Measurements from ENCODE around the gene PREX1. TPM values are rescaled to one million over a fixed set of nuclear protein-coding genes. Genes with fewer than 3 reads are reported as not detected.

The PREX1 gene
- total RNA-seq, 1 donor from 2014 or later: 11.2 TPM

DNA sequence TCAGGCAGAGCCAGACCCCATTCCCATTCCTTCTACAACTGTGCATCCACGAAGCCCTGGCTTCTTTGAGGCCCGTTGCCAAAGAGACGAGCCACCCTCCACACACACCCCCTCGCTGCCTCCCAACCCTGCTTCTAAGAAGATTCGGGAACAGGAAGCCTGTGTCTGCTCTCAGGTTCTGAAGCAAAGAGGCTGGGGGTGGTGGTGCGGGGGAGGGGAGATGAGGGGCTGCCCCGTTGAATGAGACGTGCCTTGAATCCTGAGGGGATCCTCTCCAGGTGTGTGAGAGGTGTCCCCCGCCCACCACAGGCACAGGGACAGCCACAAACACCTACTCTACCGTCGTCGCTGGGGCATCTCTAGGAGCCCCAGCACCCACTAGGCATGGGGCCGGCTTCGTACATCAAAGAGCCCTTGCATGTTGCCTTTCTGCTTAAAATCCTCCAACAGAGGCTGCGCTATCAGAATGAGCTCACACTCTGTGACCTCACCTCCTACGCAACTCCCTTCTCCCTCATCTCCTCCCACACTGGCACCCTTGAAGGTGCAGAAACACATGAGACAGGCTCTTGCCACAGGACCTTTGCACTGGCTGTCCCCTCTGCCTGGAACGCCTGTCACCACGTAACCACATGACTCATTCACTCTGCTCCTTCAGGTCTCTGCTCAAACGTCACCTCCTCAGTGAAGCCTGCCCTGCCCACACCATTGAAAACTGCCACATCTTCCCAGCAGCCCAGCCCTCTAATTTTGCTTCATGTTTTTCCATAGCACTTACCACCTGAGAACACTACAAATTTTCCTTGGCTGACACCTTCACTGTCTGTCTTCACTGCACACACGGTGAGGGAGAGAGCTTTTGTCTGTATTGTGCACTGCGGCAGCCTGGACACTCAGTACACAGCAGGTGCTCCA lies 58.5 kb downstream of the PREX1 start:
- Histone ChIP-seq H3K9me3 (replicated peaks) (peaks cover 8% of the 10 kb centered on the region), H3K27ac (replicated peaks) (no peak overlapping the region), H3K36me3 (no peaks in the 10 kb centered on the region), H3K4me3 (no peak overlapping the region), H3K27me3 (ENCODE audit: low read depth) (no peaks in the 10 kb centered on the region), H3K4me1 (peaks cover 61% of the 10 kb centered on the region)
- no peak for DNase-seq
- TF ChIP-seq CTCF (IDR thresholded peaks at IDR 0.05; ENCODE audit: borderline replicate concordance): no peak
- intact Hi-C loops (cut with micrococcal nuclease): no loop called here

GRCh38 chr20:48766961-48767960 lies 60.5 kb downstream of the PREX1 start:
- Histone ChIP-seq H3K27me3 (ENCODE audit: low read depth) (no peaks in the 10 kb centered on the region), H3K36me3 (no peaks in the 10 kb centered on the region), H3K4me1 (peaks cover 69% of the 10 kb centered on the region), H3K27ac (replicated peaks) (peak overlapping the region; percentile 53), H3K4me3 (no peak overlapping the region), H3K9me3 (replicated peaks) (peaks cover 8% of the 10 kb centered on the region)
- no peak for DNase-seq
- TF ChIP-seq CTCF (IDR thresholded peaks at IDR 0.05; ENCODE audit: borderline replicate concordance): no peak
- intact Hi-C loops (cut with micrococcal nuclease): no loop called here

DNA sequence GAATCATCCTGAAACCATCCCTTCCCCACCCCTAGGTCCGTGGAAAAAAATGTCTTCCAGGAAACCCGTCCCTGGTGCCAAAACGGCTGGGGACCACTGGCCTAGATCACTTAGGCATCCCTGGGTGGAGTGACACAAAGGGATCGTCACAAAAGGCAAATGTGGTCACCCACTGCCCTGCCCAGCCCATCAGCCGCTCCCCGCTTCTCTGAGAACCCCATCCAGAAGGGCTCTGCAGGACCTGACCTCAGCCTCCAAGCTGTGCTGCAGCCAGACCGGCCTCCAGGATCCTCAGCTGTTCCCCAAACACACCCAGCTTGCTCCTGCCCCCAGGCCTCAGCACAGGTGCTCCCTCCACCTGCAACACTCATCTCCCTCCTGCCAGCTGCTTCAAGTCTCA lies 61.6 kb downstream of the PREX1 start:
- Histone ChIP-seq H3K9me3 (replicated peaks) (peaks cover 8% of the 10 kb centered on the region), H3K4me1 (peaks cover 69% of the 10 kb centered on the region)

GRCh38 chr20:48765359-48765758 lies 62.4 kb downstream of the PREX1 start:
- H3K27me3 ChIP-seq (ENCODE audit: low read depth): no peaks in the 10 kb centered on the region
- peak overlapping the region; percentile 84 for H3K27ac ChIP-seq (replicated peaks)
- DNase-seq: no peak
- H3K4me1 ChIP-seq: peaks cover 68% of the 10 kb centered on the region
- no peak overlapping the region for H3K4me3 ChIP-seq
- intact Hi-C loops (cut with micrococcal nuclease): no loop called here
- no peaks in the 10 kb centered on the region for H3K36me3 ChIP-seq
- peaks cover 8% of the 10 kb centered on the region for H3K9me3 ChIP-seq (replicated peaks)
- TF ChIP-seq CTCF (IDR thresholded peaks at IDR 0.05; ENCODE audit: borderline replicate concordance): no peak

More for the DNA sequence above, 61.6 kb downstream of the PREX1 start:
- Histone ChIP-seq H3K4me3 (no peak overlapping the region), H3K27ac (replicated peaks) (peak overlapping the region; percentile 53), H3K27me3 (ENCODE audit: low read depth) (no peaks in the 10 kb centered on the region), H3K36me3 (no peaks in the 10 kb centered on the region)
- intact Hi-C loops (cut with micrococcal nuclease): no loop called here
- no peak for TF ChIP-seq CTCF (IDR thresholded peaks at IDR 0.05; ENCODE audit: borderline replicate concordance)
- no peak for DNase-seq

GRCh38 chr20:48763216-48763914 lies 64.4 kb downstream of the PREX1 start:
- peak; percentile 59 for DNase-seq
- Histone ChIP-seq H3K36me3 (no peaks in the 10 kb centered on the region), H3K27ac (replicated peaks) (peak overlapping the region; percentile 84), H3K9me3 (replicated peaks) (peaks cover 8% of the 10 kb centered on the region), H3K4me3 (no peak overlapping the region), H3K27me3 (ENCODE audit: low read depth) (no peaks in the 10 kb centered on the region), H3K4me1 (peaks cover 73% of the 10 kb centered on the region)
- intact Hi-C loops (cut with micrococcal nuclease): no loop called here
- TF ChIP-seq CTCF (IDR thresholded peaks at IDR 0.05; ENCODE audit: borderline replicate concordance): no peak
